GM23338 (cell line): ENCODE results near the gene PTCD2. TPM values are rescaled to one million over a fixed set of nuclear protein-coding genes. Genes with fewer than 3 reads are reported as not detected.

ENCODE experiments used
- ATAC-seq: fragments of 200-7000 bp; cut with Tn5 transposase; 3 replicates; pipeline ENCODE4 v1.9.1; 2020
- DNase-seq: peaks from one replicate; pipeline ENCODE4 v3.0.0-alpha.2; 2015; ENCODE audit warnings: low spot score
- H2AFZ ChIP-seq: fragments of 200-600 bp; sonication (generic); 2 replicates; pipeline ENCODE4 v1.8.0; 2016; ENCODE audit warnings: antibody characterized with exemption, mild to moderate bottlenecking, moderate library complexity
- H3F3A ChIP-seq: fragments of 200-600 bp; sonication (generic); replicated peaks from 2 replicates; pipeline ENCODE4 v1.8.0; 2017; ENCODE audit warnings: antibody characterized with exemption, mixed run types, low read depth
- H3K27ac ChIP-seq: fragments of 200-600 bp; sonication (generic); 2 replicates; pipeline ENCODE4 v1.6.1; 2016; ENCODE audit warnings: low read depth
- H3K27me3 ChIP-seq: fragments of 200-600 bp; sonication (generic); 2 replicates; pipeline ENCODE4 v1.8.0; 2016; ENCODE audit warnings: mild to moderate bottlenecking, mixed run types, moderate library complexity; ENCODE audit not compliant: insufficient read depth
- H3K36me3 ChIP-seq: fragments of 200-600 bp; sonication (generic); 2 replicates; pipeline ENCODE4 v1.8.0; 2016; ENCODE audit warnings: mild to moderate bottlenecking; ENCODE audit not compliant: insufficient read depth
- H3K4me1 ChIP-seq: fragments of 200-600 bp; sonication (generic); 2 replicates; pipeline ENCODE4 v1.8.0; 2016; ENCODE audit warnings: mild to moderate bottlenecking, moderate library complexity; ENCODE audit not compliant: insufficient read depth
- H3K4me2 ChIP-seq: fragments of 200-600 bp; sonication (generic); 2 replicates; pipeline ENCODE4 v1.7.1; 2017; ENCODE audit warnings: mixed run types
- H3K4me3 ChIP-seq: fragments of 200-600 bp; sonication (generic); 2 replicates; pipeline ENCODE4 v1.6.1; 2016; ENCODE audit warnings: mixed run types
- H3K79me2 ChIP-seq: fragments of 200-600 bp; sonication (generic); replicated peaks from 2 replicates; pipeline ENCODE4 v1.8.0; 2017; ENCODE audit warnings: mild to moderate bottlenecking; ENCODE audit not compliant: insufficient read depth
- H3K9me2 ChIP-seq: fragments of 200-600 bp; sonication (generic); 2 replicates; pipeline ENCODE4 v1.8.0; 2017; ENCODE audit not compliant: insufficient read depth
- H4K20me1 ChIP-seq: fragments of 200-600 bp; sonication (generic); replicated peaks from 2 replicates; pipeline ENCODE4 v1.8.0; 2017; ENCODE audit warnings: mild to moderate bottlenecking; ENCODE audit not compliant: insufficient read depth
- H3K27ac Mint-ChIP-seq: 2 replicates; pipeline ENCODE4 v1.8.0; 2020; ENCODE audit warnings: inconsistent platforms, mild to moderate bottlenecking, moderate library complexity, mixed read lengths
- H3K27me3 Mint-ChIP-seq: 3 replicates; pipeline ENCODE4 v1.8.0; 2022; ENCODE audit warnings: low read depth, mild to moderate bottlenecking, moderate library complexity, mixed read lengths, inconsistent platforms; ENCODE audit not compliant: insufficient read depth, poor library complexity
- H3K36me3 Mint-ChIP-seq: 3 replicates; pipeline ENCODE4 v1.8.0; 2021; ENCODE audit warnings: low read depth, mild to moderate bottlenecking, inconsistent platforms, moderate library complexity, mixed read lengths
- H3K4me1 Mint-ChIP-seq: 3 replicates; pipeline ENCODE4 v1.8.0; 2020; ENCODE audit warnings: mild to moderate bottlenecking, inconsistent platforms, mixed read lengths
- H3K4me3 Mint-ChIP-seq: 3 replicates; pipeline ENCODE4 v1.8.0; 2021; ENCODE audit warnings: moderate library complexity, mild to moderate bottlenecking, inconsistent platforms, mixed read lengths
- H3K9me3 Mint-ChIP-seq: 3 replicates; pipeline ENCODE4 v1.8.0; 2020; ENCODE audit warnings: moderate library complexity, mild to moderate bottlenecking, inconsistent platforms, mixed read lengths
- CTCF ChIP-seq, 2 experiments: fragments of 200-600 bp in 1 of 2; sonication (generic) in 1 of 2; conservative IDR thresholded peaks; 2 replicates each; pipeline versions ENCODE4 v1.5.1 to v1.6.1; 2016 to 2017; ENCODE audit warnings: antibody characterized with exemption in 2 of 2, low read depth in 2 of 2, mild to moderate bottlenecking in 2 of 2, moderate library complexity in 1 of 2
- EZH2 ChIP-seq: fragments of 200-600 bp; sonication (generic); IDR thresholded peaks from one replicate; pipeline ENCODE4 v1.8.0; 2017; ENCODE audit warnings: antibody characterized with exemption, mild to moderate bottlenecking, low read depth; ENCODE audit not compliant: unreplicated experiment
- REST ChIP-seq: IDR thresholded peaks from one replicate; pipeline ENCODE4 v1.6.1; 2018; ENCODE audit warnings: antibody characterized with exemption; ENCODE audit not compliant: unreplicated experiment
- polyA plus RNA-seq: library from polyadenylated mRNA; unstranded; fragments of >200 nt; fragmentation: Nextera tagmentation; extraction: Ambion mirVana; gene quantifications from 2 replicates; pipeline ENCODE4 v1.2.1, GENCODE V29; 2016
- total RNA-seq: library from RNA; depleted of rRNA; stranded (reverse); fragments of >200 nt; shearing (Covaris generic); gene quantifications from 2 replicates; pipeline ENCODE4 v1.2.3, GENCODE V29; 2014
- TF ChIP-seq, protein P1 (sequence below): fragments of 250-450 bp; sonication (Bioruptor Pico); IDR thresholded peaks from 2 replicates; pipeline ENCODE4 v1.5.0; 2020; ENCODE audit warnings: mild to moderate bottlenecking, moderate library complexity
- TF ChIP-seq, protein P2 (sequence below): IDR thresholded peaks from 2 replicates; pipeline ENCODE4 v1.6.1; 2016; ENCODE audit warnings: antibody characterized with exemption

PTCD2 gene
- total and polyA plus RNA-seq, 2 experiments from 2014 or later, result 8.8 to 14.5 TPM

DNA sequence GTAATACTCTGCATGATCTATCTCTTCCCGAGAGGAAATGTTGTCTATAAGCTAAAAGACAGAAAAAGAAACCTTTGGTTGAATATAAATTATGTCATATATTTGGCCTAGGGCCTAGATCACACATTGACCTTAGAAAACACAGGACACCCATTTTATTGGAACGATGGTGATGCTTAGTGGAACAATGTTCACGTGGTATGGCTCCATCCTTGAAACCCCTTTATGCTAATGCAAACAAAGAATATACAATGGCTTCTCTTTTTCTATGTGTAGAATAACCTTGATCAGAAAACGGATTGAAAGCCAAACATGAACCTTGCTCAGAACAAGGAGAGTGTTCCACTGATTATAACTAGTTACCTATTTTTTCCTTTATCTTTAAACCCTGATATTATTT, 24.6 kb upstream of the PTCD2 start:
- Histone ChIP-seq H3K36me3 (peaks cover 4% of the 10 kb centered on the region; the same call in 1 of the 2 replicates), H3K4me3 (no peak overlapping the region), H3K27ac (no peak overlapping the region), H2AFZ (no peak overlapping the region), H3K27me3 (no peaks in the 10 kb centered on the region), H3K79me2 (peaks cover 28% of the 10 kb centered on the region), H3K4me1 (peaks cover 14% of the 10 kb centered on the region), H3F3A (no peaks in the 10 kb centered on the region), H3K9me2 (no peaks in the 10 kb centered on the region), H4K20me1 (no peaks in the 10 kb centered on the region), H3K4me2 (no peak overlapping the region)
- Mint-ChIP-seq H3K4me1 (peaks cover 10% of the 10 kb centered on the region; the same call in 2 of the 3 replicates), H3K36me3 (peaks cover 11% of the 10 kb centered on the region), H3K27ac (no peak overlapping the region), H3K27me3 (no peaks in the 10 kb centered on the region), H3K4me3 (no peak overlapping the region), H3K9me3 (no peaks in the 10 kb centered on the region)
- TF ChIP-seq REST, result no peak
- TF ChIP-seq, protein P1, sequence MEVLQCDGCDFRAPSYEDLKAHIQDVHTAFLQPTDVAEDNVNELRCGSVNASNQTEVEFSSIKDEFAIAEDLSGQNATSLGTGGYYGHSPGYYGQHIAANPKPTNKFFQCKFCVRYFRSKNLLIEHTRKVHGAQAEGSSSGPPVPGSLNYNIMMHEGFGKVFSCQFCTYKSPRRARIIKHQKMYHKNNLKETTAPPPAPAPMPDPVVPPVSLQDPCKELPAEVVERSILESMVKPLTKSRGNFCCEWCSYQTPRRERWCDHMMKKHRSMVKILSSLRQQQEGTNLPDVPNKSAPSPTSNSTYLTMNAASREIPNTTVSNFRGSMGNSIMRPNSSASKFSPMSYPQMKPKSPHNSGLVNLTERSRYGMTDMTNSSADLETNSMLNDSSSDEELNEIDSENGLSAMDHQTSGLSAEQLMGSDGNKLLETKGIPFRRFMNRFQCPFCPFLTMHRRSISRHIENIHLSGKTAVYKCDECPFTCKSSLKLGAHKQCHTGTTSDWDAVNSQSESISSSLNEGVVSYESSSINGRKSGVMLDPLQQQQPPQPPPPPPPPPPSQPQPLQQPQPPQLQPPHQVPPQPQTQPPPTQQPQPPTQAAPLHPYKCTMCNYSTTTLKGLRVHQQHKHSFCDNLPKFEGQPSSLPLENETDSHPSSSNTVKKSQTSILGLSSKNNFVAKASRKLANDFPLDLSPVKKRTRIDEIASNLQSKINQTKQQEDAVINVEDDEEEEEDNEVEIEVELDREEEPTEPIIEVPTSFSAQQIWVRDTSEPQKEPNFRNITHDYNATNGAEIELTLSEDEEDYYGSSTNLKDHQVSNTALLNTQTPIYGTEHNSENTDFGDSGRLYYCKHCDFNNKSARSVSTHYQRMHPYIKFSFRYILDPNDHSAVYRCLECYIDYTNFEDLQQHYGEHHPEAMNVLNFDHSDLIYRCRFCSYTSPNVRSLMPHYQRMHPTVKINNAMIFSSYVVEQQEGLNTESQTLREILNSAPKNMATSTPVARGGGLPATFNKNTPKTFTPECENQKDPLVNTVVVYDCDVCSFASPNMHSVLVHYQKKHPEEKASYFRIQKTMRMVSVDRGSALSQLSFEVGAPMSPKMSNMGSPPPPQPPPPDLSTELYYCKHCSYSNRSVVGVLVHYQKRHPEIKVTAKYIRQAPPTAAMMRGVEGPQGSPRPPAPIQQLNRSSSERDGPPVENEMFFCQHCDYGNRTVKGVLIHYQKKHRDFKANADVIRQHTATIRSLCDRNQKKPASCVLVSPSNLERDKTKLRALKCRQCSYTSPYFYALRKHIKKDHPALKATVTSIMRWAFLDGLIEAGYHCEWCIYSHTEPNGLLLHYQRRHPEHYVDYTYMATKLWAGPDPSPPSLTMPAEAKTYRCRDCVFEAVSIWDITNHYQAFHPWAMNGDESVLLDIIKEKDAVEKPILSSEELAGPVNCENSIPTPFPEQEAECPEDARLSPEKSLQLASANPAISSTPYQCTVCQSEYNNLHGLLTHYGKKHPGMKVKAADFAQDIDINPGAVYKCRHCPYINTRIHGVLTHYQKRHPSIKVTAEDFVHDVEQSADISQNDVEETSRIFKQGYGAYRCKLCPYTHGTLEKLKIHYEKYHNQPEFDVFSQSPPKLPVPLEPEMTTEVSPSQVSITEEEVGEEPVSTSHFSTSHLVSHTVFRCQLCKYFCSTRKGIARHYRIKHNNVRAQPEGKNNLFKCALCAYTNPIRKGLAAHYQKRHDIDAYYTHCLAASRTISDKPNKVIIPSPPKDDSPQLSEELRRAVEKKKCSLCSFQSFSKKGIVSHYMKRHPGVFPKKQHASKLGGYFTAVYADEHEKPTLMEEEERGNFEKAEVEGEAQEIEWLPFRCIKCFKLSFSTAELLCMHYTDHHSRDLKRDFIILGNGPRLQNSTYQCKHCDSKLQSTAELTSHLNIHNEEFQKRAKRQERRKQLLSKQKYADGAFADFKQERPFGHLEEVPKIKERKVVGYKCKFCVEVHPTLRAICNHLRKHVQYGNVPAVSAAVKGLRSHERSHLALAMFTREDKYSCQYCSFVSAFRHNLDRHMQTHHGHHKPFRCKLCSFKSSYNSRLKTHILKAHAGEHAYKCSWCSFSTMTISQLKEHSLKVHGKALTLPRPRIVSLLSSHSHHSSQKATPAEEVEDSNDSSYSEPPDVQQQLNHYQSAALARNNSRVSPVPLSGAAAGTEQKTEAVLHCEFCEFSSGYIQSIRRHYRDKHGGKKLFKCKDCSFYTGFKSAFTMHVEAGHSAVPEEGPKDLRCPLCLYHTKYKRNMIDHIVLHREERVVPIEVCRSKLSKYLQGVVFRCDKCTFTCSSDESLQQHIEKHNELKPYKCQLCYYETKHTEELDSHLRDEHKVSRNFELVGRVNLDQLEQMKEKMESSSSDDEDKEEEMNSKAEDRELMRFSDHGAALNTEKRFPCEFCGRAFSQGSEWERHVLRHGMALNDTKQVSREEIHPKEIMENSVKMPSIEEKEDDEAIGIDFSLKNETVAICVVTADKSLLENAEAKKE, result no peak
- TF ChIP-seq EZH2, result no peak
- no peak for TF ChIP-seq CTCF (conservative IDR thresholded peaks at IDR 0.05; ENCODE audit: low read depth in 2 of 2)
- TF ChIP-seq, protein P2, sequence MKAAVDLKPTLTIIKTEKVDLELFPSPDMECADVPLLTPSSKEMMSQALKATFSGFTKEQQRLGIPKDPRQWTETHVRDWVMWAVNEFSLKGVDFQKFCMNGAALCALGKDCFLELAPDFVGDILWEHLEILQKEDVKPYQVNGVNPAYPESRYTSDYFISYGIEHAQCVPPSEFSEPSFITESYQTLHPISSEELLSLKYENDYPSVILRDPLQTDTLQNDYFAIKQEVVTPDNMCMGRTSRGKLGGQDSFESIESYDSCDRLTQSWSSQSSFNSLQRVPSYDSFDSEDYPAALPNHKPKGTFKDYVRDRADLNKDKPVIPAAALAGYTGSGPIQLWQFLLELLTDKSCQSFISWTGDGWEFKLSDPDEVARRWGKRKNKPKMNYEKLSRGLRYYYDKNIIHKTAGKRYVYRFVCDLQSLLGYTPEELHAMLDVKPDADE, result no peak
- ATAC-seq (no peak), DNase-seq (no peak)
